Measurements from ENCODE around the gene SKIC3.

Gene SKIC3

GRCh38 chr5:95554647-95555548, at the start of gene SKIC3, which contains the start of gene ARSK:
TSS of gene SKIC3 (minus strand) at chr5:95554977. CDS start at chr5:95547150, 7,827 bp downstream.
TSS of gene ARSK (plus strand) at chr5:95555101. CDS start at chr5:95555279, 178 bp downstream.
- H3K4me3 ChIP-seq (ENCODE audit: low read depth, low read length) = peak within 1 kb of the TSS; percentile 76
- DNase-seq (ENCODE audit: low read depth) = peak; percentile 100
- TF ChIP-seq, protein P1, sequence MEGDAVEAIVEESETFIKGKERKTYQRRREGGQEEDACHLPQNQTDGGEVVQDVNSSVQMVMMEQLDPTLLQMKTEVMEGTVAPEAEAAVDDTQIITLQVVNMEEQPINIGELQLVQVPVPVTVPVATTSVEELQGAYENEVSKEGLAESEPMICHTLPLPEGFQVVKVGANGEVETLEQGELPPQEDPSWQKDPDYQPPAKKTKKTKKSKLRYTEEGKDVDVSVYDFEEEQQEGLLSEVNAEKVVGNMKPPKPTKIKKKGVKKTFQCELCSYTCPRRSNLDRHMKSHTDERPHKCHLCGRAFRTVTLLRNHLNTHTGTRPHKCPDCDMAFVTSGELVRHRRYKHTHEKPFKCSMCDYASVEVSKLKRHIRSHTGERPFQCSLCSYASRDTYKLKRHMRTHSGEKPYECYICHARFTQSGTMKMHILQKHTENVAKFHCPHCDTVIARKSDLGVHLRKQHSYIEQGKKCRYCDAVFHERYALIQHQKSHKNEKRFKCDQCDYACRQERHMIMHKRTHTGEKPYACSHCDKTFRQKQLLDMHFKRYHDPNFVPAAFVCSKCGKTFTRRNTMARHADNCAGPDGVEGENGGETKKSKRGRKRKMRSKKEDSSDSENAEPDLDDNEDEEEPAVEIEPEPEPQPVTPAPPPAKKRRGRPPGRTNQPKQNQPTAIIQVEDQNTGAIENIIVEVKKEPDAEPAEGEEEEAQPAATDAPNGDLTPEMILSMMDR (conservative IDR thresholded peaks at IDR 0.05; ENCODE audit: low read depth, low read length) = peak; percentile 64

DNA sequence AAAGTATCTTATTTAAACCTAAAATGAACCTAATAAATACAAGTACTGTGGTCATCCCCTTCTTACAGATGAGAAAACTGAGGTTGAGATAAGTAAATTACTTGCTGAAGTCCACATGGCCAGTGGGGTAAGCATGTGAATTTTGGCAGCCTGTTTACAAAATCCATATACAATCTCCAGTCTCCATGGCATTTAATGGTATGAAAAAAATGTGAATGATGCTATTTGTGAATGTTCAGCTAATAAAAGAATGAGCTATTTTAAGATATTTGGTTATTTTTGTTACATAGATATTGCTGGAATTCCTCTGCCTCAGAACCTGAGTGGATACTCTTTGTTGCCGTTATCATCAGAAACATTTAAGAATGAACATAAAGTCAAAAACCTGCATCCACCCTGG, 45.8 kb upstream of the SKIC3 start:
- DNase-seq (ENCODE audit: low read depth) = peak; percentile 69
- no peak overlapping the region for H3K4me3 ChIP-seq (ENCODE audit: low read depth, low read length)
- TF ChIP-seq, protein P1 (conservative IDR thresholded peaks at IDR 0.05; ENCODE audit: low read depth, low read length) = no peak

DNA sequence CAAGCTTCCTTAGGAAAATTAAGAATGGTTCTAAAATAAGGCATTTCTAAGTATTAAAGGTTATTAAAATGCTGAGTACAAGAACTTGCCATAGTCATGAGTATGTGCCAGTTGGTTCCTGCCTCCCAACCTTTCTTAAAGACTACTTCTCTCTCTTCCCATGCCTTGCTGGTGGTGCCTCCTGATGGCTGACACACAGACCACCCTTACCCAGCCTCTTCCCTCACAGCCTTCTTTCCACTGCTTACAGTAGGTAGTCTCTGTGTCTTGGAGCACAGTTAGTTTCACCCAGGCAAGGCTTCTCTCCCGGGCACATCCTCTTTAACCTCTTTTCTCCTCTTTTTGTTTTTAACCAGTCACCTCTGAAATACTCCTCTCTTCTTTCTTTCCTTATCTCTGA, 44.5 kb upstream of the SKIC3 start:
- no peak for DNase-seq (ENCODE audit: low read depth)
- no peak overlapping the region for H3K4me3 ChIP-seq (ENCODE audit: low read depth, low read length)
- TF ChIP-seq, protein P1 (conservative IDR thresholded peaks at IDR 0.05; ENCODE audit: low read depth, low read length) = no peak

- no peak for DNase-seq (ENCODE audit: low read depth)
- H3K4me3 ChIP-seq (ENCODE audit: low read depth, low read length) = no peak overlapping the region
- TF ChIP-seq, protein P1 (conservative IDR thresholded peaks at IDR 0.05; ENCODE audit: low read depth, low read length) = no peak
These were observed 40.6 kb upstream of the SKIC3 start for GRCh38 chr5:95595289-95595931.

DNA sequence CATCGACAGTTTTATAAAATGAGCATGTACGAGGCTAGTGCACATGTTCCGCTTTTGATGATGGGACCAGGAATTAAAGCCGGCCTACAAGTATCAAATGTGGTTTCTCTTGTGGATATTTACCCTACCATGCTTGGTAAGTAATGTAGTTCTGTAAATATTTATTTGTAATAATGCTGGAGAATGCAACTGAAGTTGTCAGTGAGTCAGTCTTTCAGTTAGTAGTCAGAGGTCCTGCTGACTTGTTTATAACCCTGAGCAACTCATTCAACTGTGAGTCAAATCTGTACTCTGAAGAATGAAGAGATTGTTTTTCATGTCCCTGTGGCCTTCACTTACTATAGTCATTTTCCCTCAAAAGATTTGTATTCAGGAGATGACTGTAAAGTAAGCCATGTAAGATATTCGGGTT, 36.7 kb upstream of the SKIC3 start:
- H3K4me3 ChIP-seq (ENCODE audit: low read depth, low read length) = no peak overlapping the region
- peak; percentile 89 for DNase-seq (ENCODE audit: low read depth)
- TF ChIP-seq, protein P1 (conservative IDR thresholded peaks at IDR 0.05; ENCODE audit: low read depth, low read length) = no peak

- DNase-seq (ENCODE audit: low read depth) = peak; percentile 56
- TF ChIP-seq, protein P1 (conservative IDR thresholded peaks at IDR 0.05; ENCODE audit: low read depth, low read length) = no peak
- H3K4me3 ChIP-seq (ENCODE audit: low read depth, low read length) = no peak overlapping the region
These were observed 36.1 kb upstream of the SKIC3 start for GRCh38 chr5:95590880-95591279.

All from choroid plexus epithelial cell (primary cell).